PFSK-1 (cell line): ENCODE results near the gene KRTAP2-1.

ENCODE experiments used
- FOXP2 ChIP-seq: optimal IDR thresholded peaks from 2 replicates; pipeline ENCODE3; 2011; ENCODE audit warnings: borderline replicate concordance, control low read depth, inconsistent platforms; ENCODE audit not compliant: insufficient read depth; ENCODE audit errors: extremely low read length, extremely low read depth
- POLR2AphosphoS5 ChIP-seq: IDR thresholded peaks from 2 replicates; pipeline ENCODE4 v1.6.1; 2012; ENCODE audit warnings: low read depth, mild to moderate bottlenecking, control low read depth, low read length, moderate library complexity
- REST ChIP-seq, 2 experiments: IDR thresholded peaks; 2 replicates each; pipeline versions ENCODE4 v1.6.1 to v1.8.0; 2011 to 2012; ENCODE audit warnings: low read depth in 2 of 2, low read length in 2 of 2, control low read depth in 1 of 2, inconsistent platforms in 1 of 2, mild to moderate bottlenecking in 1 of 2, moderate library complexity in 1 of 2; ENCODE audit not compliant: insufficient read depth in 1 of 2
- TAF1 ChIP-seq: IDR thresholded peaks from 2 replicates; pipeline ENCODE4 v1.6.1; 2012; ENCODE audit warnings: low read length, control low read depth, borderline replicate concordance; ENCODE audit not compliant: insufficient read depth

- TF ChIP-seq POLR2AphosphoS5 (no peak), TAF1 (no peak), REST (IDR thresholded peaks at IDR 0.05; ENCODE audit: insufficient read depth in 1 of 2, low read depth in 2 of 2, low read length in 2 of 2) (no peak), FOXP2 (no peak)
Measured at GRCh38 chr17:41061964-41062363, 14.8 kb upstream of the KRTAP2-1 start.
